Ovary (tissue), 9 donors: ENCODE measurements around the gene ETS1. TPM values are rescaled to one million over a fixed set of nuclear protein-coding genes. Genes with fewer than 3 reads are reported as not detected.
A peak's percentile ranks its signal among the peaks of the same experiment; 100 is the strongest.

ENCODE experiments used
- DNase-seq, 5 donors: peaks; one replicate each; pipeline ENCODE4 v3.0.0-alpha.2; 2019 to 2020
- H3K27ac ChIP-seq, 2 donors: fragments of 200-600 bp; one replicate each; pipeline versions ENCODE4 v1.5.1 to v1.8.0; 2019 to 2022
- H3K27me3 ChIP-seq: fragments of 200-600 bp; one replicate; pipeline ENCODE4 v1.8.0; 2022
- H3K36me3 ChIP-seq: fragments of 200-600 bp; sonication (generic); one replicate; pipeline ENCODE4 v1.5.1; 2019
- H3K4me1 ChIP-seq: one replicate; pipeline ENCODE4 v1.8.1; 2013; ENCODE audit warnings: mild to moderate bottlenecking, moderate library complexity; ENCODE audit not compliant: insufficient read depth
- H3K4me3 ChIP-seq: fragments of 200-600 bp; sonication (generic); one replicate; pipeline ENCODE4 v1.5.1; 2017
- H3K9me3 ChIP-seq, 2 donors: fragments of 200-600 bp in 1 of 2; sonication (generic) in 1 of 2; one replicate each; pipeline versions ENCODE4 v1.5.1 to v1.8.1; 2013 to 2019; ENCODE audit warnings: mild to moderate bottlenecking in 1 of 2, moderate library complexity in 1 of 2
- CTCF ChIP-seq, 3 donors: fragments of 450-650 bp in 2 of 3; fragments of 200-600 bp in 1 of 3; IDR thresholded peaks; one replicate each; pipeline versions ENCODE4 v1.5.1 to v1.8.0; 2016 to 2022; ENCODE audit warnings: antibody characterized with exemption in 3 of 3, mild to moderate bottlenecking in 1 of 3
- EP300 ChIP-seq: sonication (generic); formaldehyde crosslinking; IDR thresholded peaks from one replicate; pipeline ENCODE4 v1.6.1; 2017; ENCODE audit warnings: antibody characterized with exemption
- POLR2A ChIP-seq: fragments of 450-650 bp; IDR thresholded peaks from one replicate; pipeline ENCODE4 v1.6.1; 2017; ENCODE audit warnings: antibody characterized with exemption, mild to moderate bottlenecking, moderate library complexity
- WGBS, 3 donors: extraction: QIAGEN DNeasy Blood & Tissue Kit in 1 of 3; methylation state at CpG; one replicate each; pipeline versions ENCODE4 v1.1.5 to v1.1.7; 2013 to 2017; 5-methylcytosine and 5-hydroxymethylcytosine counted together
- intact Hi-C, 4 donors: fragments of 100-400 bp; cut with DNase I; formaldehyde crosslinking; loops; one replicate each; pipeline versions ENCODE4 v1.11.0 to v1.15.1; 2022 to 2023
- polyA plus RNA-seq, 2 donors: library from polyadenylated mRNA; stranded (reverse); fragments of 200-250 nt in 1 of 2; fragments of 350-450 nt in 1 of 2; fragmentation: Illumina TruSeq in 1 of 2; extraction: RNeasy Lipid Tissue Mini Kit (QIAGEN cat#74804) in 1 of 2; gene quantifications; one replicate each; pipeline ENCODE4 v1.2.3, GENCODE V29; 2013 to 2014
- total RNA-seq, 7 donors: library from RNA; depleted of rRNA in 2 of 7; stranded (reverse); fragments of >200 nt in 2 of 7; fragmentation: NEBNext Ultra II Directional in 3 of 7; extraction: Animal tissue kit (Norgen Biotek cat#: 25700) in 3 of 7; gene quantifications; one replicate each; pipeline versions ENCODE4 v1.1.0 to v1.2.4, GENCODE V29; 2016 to 2023
- donor health status: DM: no; HTN: no; CAD: no; lungs with moderate emphysema.
- donor health status: DM: no; HTN: no; CAD: no.
- donor health status: Bipolar disorder and iron deficiency.
- donor health status: DM: yes; HTN: yes; CAD: no.
- donor health status: DM: no; HTN: no; CAD: no.
- donor health status: DM: yes; HTN: yes; CAD: no.

The ETS1 gene
- total and polyA plus RNA-seq, 9 donors: 24.4 to 68.0 (median 40.4) TPM

DNA sequence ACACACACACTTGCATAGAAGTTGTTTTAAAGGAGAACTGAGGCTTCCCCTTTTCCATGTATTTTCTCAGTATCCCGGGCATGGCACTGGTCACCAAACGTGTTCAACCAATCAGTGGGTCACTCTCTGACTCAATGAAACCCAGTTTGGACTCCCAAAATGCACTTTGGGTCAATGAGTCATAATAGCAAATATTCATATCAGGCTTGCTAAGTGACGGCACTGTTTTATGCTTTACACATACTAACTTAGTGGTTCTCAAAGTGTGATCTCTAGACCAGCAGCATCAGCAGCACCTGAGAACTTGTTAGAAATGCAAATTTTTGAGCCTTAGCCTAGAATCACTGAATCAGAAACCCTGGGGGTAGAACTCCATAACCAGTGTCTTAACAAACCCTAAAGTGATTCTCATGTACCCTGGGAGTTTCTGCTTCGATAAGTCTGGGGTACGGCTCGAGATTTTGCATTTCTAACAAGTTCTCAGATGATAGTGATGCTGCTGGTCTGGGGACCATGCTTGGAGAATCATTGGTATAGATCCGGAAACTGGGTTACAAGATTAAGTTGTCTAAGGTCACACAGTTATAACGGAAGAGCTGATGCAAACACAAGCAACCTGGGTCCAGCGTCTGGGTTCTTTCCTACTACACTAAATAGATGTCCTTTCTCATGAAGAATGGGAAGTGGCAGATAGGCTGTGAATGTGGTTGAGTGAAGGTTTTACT, 35.6 kb downstream of the ETS1 start:
- DNase-seq: no peak
- Histone ChIP-seq H3K4me1 (peaks cover 11% of the 10 kb centered on the region), H3K4me3 (no peak overlapping the region), H3K9me3 (no peaks in the 10 kb centered on the region), H3K27ac (no peak overlapping the region), H3K27me3 (no peaks in the 10 kb centered on the region), H3K36me3 (no peaks in the 10 kb centered on the region)
- intact Hi-C loops: loop anchor here in 1 of 4 donors (10.0 kb wide), 2 partner anchors 73 to 257 kb away; no protein-coding TSS in a partner anchor
- TF ChIP-seq CTCF (IDR thresholded peaks at IDR 0.05) (no peak), EP300 (no peak), POLR2A (no peak)
- whole genome bisulfite sequencing, 3 donors: 94 to 97% (median 94%) methylated on average over 9 of the region's 9 CpGs

DNA sequence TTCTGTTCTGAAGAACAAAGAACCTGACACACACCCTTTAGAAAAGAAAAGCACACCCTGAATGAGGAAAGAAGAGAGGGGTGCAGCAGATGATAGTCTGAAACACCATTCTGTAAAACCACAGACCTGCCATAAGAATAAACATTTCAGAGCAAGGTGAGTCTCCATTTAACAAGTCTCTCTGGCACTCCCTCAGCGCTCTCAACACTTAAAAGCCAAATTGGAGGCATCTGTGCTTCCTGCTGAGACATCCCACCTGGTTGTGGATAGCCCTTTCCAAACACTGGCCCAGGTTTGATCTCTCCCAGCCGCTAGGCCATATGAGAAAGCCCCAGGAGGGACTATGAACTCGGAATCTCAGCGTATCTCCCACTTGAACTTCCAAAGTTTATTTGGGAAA, 36.3 kb downstream of the ETS1 start:
- no peaks in the 10 kb centered on the region for H3K36me3 ChIP-seq
- TF ChIP-seq EP300 (no peak), POLR2A (no peak)
- no peak for DNase-seq
- 75 to 94% (median 90%) methylated on average over 4 of the region's 4 CpGs for WGBS, 3 donors
- no peak overlapping the region for H3K27ac ChIP-seq
- no peak overlapping the region for H3K4me3 ChIP-seq
- intact Hi-C loops: loop anchor here in 1 of 4 donors (10.0 kb wide), 2 partner anchors 74 to 256 kb away; no protein-coding TSS in a partner anchor
- peaks cover 11% of the 10 kb centered on the region for H3K4me1 ChIP-seq
- no peaks in the 10 kb centered on the region for H3K27me3 ChIP-seq
- no peaks in the 10 kb centered on the region for H3K9me3 ChIP-seq

DNA sequence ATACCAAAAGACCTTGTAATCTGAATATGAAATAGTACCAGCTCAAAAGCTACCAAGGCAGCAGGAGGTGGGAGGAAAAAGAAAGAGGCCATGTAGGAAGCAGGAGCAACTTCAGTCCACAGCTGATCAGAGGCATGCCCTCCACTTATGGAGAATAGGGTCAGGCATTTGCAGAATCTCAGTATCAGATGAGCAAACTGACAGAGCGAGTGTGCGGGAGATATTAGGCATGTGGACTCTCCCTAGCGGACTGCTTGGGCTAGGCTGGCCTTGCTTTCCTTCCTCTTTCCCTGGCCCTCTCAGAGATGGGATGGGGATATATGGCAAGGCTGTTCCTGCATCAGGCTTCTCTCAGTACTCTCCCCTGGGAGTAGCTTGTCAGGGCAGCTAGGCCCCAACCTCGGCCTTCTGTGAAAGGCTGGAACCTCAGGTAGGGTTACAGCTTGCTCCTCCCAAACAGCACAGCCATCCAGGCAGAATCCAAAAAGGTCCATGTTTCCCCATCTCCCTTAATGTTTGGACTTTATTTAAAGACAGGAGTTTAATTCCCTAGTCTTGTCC, 37.0 kb downstream of the ETS1 start:
- Histone ChIP-seq H3K27ac (no peak overlapping the region), H3K4me3 (no peak overlapping the region), H3K4me1 (peaks cover 11% of the 10 kb centered on the region), H3K36me3 (no peaks in the 10 kb centered on the region), H3K27me3 (no peaks in the 10 kb centered on the region), H3K9me3 (no peaks in the 10 kb centered on the region)
- no peak for DNase-seq
- TF ChIP-seq POLR2A (no peak), EP300 (no peak), CTCF (IDR thresholded peaks at IDR 0.05) (no peak)
- 87 to 97% (median 91%) methylated on average over 4 of the region's 4 CpGs for WGBS, 3 donors
- intact Hi-C loops: loop anchor here in 1 of 4 donors (10.0 kb wide), 2 partner anchors 74 to 256 kb away; no protein-coding TSS in a partner anchor

DNA sequence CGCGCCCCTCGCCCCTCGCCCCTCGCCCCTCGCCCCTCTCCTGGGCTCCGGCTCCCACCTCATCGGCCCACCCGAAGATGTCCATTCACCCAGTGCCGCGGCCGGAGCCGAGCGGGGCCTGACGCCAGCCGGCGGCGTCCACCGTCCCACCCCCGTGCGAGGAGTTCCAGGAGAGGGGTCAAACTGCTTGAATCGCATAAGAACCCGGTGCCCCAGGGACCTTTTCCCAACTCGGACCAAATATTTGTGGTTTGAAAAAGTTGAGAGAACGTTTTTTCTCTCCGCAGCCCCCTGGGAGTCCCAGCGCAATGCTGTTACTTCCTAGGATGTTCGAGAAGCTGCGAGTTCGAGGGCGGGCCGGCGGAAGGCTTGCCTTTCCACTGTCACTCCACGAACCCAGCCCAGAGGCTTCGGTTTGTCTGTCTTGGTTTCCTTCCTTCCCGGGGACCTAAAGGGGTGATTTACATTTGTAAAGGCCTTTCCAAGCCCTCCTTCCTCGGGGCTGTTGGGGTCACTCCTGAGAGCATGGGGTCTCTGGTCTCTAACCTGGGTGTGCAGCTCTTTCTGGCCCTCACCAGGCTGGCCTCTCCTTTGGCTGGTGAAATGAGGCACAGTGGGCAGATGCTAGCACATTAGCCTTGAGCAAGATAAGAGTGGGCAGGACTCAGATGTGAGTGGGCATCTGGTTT, 38.0 kb downstream of the ETS1 start:
- H3K27ac ChIP-seq: peak overlapping the region in 1 of 2 donors; percentile 68
- peak overlapping the region; percentile 41 for H3K4me3 ChIP-seq
- TF ChIP-seq POLR2A (no peak), CTCF (IDR thresholded peaks at IDR 0.05) (no peak)
- H3K9me3 ChIP-seq: no peaks in the 10 kb centered on the region
- H3K36me3 ChIP-seq: no peaks in the 10 kb centered on the region
- H3K27me3 ChIP-seq: no peaks in the 10 kb centered on the region
- WGBS, 3 donors: 1 to 5% (median 2%) methylated on average over 26 to 37 of the region's 37 CpGs
- intact Hi-C loops: no loop called here
- H3K4me1 ChIP-seq: peaks cover 11% of the 10 kb centered on the region
- DNase-seq: peak; percentile 54 to 79 (median 67)
